NK-92 (cell line): ENCODE data around the gene TMEM44.
"Not testable (repeated sequence)": the region's sequence is repeated elsewhere in the genome, so short reads cannot be mapped to it uniquely, and the experiment has no call there.

Experiments used
- DNase-seq: peaks from one replicate; lab custom pipeline; 2025; ENCODE audit not compliant: unreplicated experiment; lab: John Stamatoyannopoulos, UW

TMEM44 gene

DNA sequence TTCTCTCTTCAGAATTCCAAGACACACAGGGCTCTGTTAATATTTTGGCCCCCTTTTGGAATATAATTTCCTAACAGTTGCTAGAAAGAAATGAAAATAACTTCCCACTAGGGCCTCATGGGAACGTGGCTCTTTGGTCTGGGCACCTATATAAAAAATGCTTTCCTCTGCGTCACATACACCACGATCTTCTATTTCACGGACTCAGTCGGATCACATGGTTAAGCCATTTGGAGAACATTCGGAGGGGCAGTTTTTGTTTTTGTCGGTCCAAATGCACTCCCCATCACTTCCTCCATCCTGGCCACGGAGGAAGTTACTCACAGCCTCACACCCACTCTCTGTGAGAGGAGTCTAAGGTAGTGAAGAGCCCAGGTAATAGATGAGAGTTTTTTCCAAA lies 21.0 kb downstream of the TMEM44 start:
- no peak for DNase-seq

- no peak for DNase-seq
Measured at GRCh38 chr3:194610689-194611088, 22.5 kb downstream of the TMEM44 start.

- no peak for DNase-seq
Measured at GRCh38 chr3:194609601-194610000, 23.6 kb downstream of the TMEM44 start.

GRCh38 chr3:194608981-194609380 lies 24.2 kb downstream of the TMEM44 start:
- no peak for DNase-seq

DNA sequence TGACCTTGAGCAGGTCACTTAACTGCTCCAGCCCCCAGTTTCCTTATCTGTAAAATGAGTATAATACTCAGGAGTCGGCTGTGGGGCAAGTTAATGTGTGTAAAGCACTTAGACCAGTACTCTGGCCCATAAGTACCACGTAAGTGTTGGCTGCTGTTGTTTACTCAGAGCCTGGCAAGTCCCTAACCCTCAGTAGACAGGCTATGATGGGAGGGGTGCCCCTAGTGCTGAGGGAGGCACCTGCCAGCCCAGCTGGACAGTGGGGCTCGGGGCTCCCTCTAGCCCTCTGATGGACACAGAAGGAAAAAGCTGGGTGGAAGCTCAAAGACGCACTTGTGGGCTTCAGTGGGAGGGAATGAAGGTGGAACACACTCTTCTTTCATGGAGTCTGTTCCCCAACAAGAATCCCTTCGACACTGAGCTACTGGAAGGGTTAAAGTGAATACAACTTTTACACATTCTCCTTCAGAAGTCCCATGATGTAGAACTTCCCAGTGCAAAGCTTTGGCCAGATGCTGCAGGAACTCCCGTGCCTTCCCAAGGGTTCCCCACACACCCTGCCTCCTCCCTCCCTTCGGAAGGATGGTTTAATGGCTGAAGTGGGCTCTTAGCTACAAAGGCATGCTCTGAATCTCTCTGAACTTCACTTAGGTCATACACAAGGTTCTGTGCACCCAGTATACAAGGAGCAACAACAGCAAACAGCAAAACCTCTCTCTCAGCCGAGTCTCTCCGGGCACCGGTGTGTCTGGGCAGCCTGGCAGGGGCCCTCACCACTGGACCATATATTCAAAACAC lies 25.4 kb downstream of the TMEM44 start:
- no peak for DNase-seq

DNA sequence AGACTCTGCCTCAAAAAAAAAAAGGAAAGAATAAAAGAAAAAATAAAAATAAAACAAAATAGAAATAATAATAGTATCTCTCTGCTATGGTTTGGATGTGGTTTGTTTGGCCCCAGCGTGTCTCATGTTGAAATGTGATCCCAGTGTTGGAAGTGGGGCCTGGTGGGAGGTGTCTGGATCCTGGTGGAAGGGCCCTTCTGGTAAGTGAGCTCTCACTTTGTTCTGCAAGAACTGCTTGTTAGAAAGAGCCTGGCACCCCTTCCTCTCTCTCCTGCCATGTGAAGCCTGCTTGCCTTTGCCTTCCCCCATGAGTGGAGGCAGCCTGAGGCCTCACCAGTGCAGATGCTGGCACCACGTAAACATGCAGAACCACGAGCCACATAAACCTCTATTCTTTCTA lies 26.3 kb downstream of the TMEM44 start:
- DNase-seq: no peak

DNA sequence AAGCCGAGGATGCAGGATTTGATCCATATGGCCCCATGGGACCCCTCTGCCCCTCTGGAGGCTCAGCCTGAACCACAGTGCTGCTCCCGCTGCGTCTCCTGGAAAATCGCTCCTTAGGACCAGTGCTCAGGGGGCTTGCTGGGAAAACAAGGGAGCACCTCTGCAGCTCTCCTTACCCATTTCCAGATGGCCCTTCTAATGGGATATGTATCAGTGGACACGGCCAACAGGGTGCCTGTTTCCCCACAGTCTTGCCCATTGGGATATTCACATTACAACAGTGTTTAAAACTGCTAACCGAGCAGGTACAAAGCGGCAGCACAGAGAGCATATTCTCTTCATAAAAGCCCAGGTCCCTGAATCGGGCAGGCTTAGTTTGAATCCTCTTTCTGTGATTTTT lies 27.1 kb downstream of the TMEM44 start:
- DNase-seq: no peak

GRCh38 chr3:194605314-194605713 lies 27.9 kb downstream of the TMEM44 start:
- DNase-seq: not testable (repeated sequence)

DNA sequence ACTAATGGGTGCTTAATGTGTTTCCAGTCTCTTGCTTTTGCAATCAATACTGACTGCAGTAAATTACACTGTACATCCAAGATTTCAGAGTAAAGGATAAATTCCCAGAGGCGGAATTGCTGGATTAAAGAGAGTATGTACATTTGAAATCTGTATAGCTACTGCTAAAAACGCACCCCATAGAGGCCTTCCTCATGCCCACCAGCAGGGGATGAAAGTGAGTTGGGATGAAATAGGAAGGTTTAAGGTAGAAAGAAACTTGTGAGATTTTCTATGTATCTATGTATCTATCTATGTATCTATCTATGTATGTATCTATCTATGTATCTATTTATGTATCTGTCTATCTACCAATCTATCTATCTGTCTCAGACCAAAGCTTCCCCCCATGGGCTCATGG lies 28.4 kb downstream of the TMEM44 start:
- no peak for DNase-seq

GRCh38 chr3:194604126-194604525 lies 29.1 kb downstream of the TMEM44 start:
- DNase-seq: no peak

DNA sequence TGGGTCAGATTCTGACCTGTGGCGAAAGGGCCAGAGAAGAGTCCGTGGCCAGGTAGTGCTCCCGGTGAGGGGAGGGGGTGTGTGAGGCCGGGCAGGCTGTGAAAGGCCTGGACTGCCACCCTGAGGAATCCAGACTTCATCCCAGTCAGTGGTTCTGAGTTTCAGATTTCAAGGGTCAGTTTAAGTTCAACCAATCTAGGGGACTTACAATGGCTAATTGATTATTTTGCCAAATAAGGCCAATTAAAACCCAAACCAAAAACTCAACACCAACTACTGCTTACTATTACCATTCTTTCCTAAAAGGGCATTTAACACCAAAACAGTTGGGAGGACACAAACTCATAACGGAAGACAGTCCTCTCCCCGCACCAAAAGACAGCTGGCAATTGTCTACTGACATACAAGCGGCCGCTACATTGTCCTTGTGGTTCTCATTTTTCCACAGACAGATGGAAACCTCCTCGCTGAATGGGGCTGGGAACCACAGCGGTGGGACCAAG lies 30.5 kb downstream of the TMEM44 start:
- no peak for DNase-seq

DNA sequence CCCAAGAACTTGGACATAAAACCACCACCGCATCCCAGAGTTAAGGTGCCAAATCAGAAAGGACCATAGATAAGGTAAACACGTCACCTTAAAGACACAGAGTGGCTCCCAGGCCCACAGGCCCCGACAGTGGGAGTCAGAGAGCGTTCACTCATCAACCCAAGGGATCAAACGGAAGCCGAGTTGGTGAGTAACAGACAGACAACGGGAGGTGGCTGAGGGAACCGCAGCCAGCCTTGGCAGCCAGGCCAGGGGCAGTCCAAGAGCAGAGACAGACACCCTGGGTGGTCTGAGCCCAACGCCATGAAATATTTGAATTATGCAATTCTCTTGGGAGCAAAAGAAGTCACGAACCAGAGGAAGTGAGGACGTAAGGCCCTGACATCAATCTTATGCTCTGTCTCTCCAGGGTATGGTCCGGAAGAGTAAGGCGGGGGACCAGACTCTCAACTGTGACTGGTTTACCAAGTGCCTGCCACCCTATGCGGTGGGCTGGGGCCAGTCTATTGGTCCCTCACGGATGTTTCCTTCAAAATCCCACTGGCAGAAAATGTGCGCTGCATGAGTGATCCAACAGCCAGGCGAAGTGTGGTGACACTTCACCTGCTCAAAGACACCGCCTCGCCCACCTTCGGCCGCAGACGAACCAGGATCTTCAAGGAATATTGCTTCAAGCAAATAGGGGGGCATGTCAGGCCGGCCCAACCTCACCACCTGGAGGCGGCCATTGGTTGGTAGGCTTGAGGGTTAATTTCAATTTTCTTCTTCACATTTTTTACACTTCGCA lies 34.3 kb downstream of the TMEM44 start:
- DNase-seq: no peak

- no peak for DNase-seq
Measured at GRCh38 chr3:194596906-194597305, 36.3 kb downstream of the TMEM44 start.

DNA sequence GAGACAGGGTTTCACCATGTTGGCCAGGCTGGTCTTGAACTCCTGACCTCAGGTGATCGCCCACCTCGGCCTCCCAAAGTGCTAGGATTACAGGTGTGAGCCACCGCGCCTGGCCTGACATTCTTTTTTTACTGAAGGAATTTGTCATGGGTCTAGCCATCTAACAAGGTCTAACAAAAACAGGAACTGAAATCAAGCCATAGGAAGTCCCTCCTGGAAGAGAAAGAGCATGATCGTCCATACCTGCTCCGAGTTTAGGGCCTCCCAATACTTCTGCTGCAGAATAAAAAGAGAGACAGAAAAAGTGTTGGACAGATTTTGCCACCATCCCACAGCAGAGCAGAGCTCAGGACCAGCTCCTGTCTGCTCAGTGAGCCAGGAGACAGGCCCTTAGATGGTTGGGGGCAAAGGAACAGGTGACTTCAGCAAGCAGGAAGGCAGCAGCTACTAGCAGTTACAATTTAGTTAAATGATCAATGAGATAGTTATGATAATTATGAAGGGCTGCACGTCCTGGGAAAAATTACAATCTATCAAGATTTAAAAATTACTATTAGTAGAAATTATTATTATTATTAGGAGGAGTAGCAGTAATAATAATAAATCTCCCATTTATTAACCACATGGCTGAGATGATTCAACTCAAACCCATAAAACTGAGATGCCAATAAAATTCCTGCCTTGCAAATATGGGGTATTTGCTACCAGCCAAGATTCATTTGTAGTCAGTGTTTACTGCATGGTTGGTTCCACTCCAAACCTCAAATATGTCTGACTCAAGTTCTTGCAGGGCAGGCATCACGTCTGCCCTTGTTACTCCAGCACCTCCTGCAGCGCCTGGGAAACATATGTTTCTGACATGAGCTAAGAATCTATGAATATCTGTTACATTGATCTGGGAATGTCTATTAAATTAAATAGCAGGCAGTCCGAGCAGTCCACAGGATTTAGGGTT lies 40.1 kb downstream of the TMEM44 start:
- DNase-seq: no peak

DNA sequence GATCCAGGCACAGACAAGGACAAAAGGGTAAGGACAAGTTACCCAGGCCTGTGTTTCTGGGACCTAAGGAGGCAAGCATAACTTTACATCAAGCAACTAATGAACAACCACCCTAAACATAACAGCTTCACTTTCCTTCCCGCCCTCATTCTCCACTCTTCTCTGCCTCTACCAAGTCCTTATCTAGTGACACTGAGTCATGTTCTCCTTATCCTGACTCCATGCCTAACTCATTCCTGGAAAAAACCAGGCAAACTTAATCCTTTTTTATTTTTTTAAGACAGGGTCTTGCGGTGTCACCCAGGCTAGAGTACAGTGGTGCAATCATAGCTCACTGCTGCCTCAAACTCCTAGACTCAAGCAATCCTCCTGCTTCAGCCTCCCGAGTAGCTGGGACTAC lies 44.5 kb downstream of the TMEM44 start:
- no peak for DNase-seq

DNA sequence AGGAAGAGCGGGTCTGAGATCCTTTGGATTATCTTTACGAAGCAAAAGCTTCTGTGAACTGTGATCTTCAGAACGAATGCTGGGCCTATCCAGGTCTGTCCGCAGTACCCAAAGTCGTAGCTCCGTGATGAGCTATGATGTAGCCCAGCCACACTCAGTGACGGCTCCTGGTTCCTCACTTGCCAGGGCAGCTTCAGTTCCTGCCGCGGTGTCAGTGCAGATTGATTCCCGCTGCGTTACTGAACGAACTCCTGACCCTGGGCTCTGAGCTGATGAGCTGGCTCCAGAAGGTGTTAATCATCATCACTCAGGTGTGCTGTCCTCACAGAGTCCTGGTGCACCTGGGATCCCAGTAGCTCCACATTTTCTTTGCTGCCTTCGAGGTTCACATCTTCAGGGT lies 45.0 kb downstream of the TMEM44 start:
- DNase-seq: no peak

GRCh38 chr3:194587438-194587931 lies 45.7 kb downstream of the TMEM44 start:
- no peak for DNase-seq

- DNase-seq: no peak
Measured at GRCh38 chr3:194586836-194587235, 46.4 kb downstream of the TMEM44 start.

- no peak for DNase-seq
Measured at GRCh38 chr3:194585880-194586281, 47.3 kb downstream of the TMEM44 start.

DNA sequence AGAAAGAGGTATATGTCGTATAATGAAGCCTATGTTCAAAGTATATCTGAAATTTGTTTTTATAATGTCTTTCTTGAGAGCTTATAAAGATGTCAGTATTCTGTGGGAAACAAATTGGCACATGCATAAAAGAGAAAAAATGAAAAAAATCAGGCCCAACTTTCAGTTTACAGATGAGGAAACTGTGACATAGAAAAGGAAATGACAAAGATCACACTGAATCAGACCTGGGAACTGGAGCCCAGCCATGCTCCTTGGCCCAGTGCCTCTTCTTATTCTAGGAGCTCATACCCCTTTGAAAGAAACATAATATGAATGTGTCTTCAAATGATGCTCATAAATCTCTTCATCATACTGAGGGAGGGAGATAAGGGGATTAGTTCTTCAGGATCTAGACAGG lies 48.4 kb downstream of the TMEM44 start:
- no peak for DNase-seq

DNA sequence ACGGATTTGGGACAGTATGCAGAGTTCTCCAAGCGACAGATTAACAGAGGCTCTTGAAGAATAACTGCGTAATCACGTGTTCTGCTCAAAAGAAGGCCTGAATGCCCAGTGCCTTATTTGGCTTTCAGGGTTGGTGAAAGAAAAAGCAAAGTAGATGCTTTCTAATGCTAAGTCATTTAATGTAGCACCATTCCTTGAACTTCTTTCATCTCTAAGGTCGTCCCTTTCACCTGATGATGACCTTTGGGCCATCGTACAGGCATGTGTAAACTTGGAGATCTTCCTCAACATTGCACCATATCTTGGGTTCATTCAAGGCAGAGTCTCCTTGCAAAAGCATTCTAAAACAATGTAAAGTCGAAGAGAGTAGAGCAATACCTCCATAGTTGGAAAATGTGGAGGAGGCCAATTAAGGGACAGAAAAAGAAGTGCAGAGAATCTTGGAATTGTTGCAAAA lies 48.9 kb downstream of the TMEM44 start:
- DNase-seq: no peak
